K562 treated with DMSO at 1 percent for 4 hours (cell line): ENCODE results near the gene TRIM31. TPM values are rescaled to one million over a fixed set of nuclear protein-coding genes. Genes with fewer than 3 reads are reported as not detected.

ENCODE experiments used
- total RNA-seq: library from RNA; unstranded; fragments of 300-600 nt; gene quantifications from 2 replicates; pipeline ENCODE4 v1.2.3, GENCODE V29; 2022; ENCODE audit not compliant: insufficient read depth

Gene TRIM31, protein sequence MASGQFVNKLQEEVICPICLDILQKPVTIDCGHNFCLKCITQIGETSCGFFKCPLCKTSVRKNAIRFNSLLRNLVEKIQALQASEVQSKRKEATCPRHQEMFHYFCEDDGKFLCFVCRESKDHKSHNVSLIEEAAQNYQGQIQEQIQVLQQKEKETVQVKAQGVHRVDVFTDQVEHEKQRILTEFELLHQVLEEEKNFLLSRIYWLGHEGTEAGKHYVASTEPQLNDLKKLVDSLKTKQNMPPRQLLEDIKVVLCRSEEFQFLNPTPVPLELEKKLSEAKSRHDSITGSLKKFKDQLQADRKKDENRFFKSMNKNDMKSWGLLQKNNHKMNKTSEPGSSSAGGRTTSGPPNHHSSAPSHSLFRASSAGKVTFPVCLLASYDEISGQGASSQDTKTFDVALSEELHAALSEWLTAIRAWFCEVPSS
- total RNA-seq = not detected in 2 replicates

GRCh38 chr6:30113003-30113759 is at the start of gene TRIM31:
Gene TRIM31 (minus strand): TSS chr6:30113090. CDS start chr6:30112805, 285 bp downstream.

DNA sequence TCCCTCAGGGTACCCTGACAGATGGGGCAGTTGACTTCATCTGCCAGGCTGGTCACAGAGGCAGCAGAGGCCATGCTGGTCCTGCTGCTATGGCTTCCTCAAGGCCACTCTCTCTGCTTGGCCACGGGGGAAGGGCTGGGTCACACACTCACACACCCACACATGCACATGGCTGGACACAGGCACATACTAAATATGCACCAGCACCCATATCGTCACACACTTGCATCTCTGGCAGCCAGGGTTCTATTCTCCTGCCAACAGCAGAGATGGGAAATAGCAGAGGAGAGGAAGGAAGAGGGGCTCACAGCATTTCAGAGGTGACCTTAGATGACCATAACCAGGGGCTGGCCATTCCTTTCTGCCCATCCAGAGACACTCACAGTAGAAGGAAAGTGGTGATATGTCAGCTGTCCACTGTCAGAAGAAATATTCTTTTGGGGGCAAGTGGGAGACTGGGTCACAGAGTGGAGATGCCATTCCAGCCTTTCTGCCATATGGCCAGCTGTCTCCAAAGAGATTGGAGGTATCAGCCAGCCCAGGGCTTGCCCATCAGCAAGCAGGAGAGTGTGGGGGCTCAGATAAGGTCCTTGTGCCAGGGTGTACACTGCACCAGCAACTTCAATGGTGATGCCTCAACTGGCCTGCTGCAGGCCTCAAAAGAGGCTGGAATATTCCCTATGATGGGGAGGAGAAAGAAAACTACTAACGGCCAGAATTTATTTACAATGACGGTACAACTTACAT is 48.1 kb upstream of the TRIM31 start, which contains the start of gene TRIM10:
TRIM10 (minus strand) TSS at position 427 of the 747 bp plus-strand sequence; CDS start at position 74, 353 bp downstream.

DNA sequence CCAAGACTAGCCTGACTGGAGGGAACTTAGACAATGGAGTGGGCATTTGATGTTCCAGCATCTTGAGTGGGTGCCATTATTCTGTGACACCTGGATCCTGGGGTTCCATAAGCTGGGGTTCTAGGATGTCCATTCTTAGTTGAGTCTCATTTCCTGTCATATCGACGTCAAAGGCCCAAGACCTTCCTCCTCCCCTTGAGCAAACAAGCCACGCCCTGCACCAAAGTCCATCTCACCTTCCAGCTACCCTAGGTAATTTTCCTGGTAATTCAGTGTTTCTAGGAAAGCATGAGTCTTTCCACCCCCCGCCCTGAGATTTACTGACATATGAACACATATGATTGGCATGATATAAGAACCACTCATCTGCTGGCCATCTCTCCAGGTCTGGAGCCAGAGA is 22.9 kb upstream of the TRIM31 start, which contains the start of gene TRIM40:
TRIM40 (plus strand) TSS at position 384 of the 400 bp plus-strand sequence. CDS start 897 bp downstream, outside the sequence.

DNA sequence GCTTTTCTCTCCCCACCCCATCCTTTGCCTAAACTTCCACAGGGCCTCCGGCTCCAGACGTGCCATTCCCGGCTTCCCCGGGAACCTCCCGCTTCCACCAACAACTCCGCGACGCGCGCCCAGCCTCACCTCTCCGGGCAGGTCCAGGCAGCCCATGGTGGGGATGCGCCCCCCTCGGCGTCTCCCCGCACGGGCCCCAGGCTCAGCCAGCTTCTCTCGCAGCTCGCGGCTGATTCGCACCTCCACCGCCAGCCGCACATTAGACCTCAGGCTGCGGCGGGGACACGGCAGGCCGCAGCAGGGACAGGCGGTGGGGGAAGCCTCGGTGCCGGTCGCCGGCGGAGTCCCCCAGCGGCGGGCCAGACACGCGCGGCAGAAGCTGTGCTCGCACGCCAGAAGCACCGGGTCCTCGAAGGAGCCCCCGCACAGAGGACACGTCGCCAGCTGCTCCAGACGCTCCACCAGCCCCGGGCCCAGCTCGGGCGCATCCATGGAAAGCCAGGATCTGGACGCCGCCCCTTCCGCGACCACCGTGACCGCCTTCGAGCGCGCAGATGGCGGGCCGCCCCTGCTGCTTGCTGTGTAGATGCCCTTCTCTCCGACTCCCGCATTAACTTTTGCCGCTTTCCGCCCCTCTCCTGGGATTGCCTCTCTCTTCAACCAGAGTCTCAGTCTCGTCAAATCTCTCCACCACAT is 37.6 kb downstream of the TRIM31 start, which contains the start of gene RNF39:
RNF39 (minus strand) TSS at position 676 of the 696 bp plus-strand sequence; CDS start at position 492, 184 bp downstream.

GRCh38 chr6:30066577-30067459 is 46.1 kb downstream of the TRIM31 start, which contains the start of gene PPP1R11:
Gene PPP1R11 (plus strand): TSS chr6:30067198. CDS start chr6:30067411, 213 bp downstream.

DNA sequence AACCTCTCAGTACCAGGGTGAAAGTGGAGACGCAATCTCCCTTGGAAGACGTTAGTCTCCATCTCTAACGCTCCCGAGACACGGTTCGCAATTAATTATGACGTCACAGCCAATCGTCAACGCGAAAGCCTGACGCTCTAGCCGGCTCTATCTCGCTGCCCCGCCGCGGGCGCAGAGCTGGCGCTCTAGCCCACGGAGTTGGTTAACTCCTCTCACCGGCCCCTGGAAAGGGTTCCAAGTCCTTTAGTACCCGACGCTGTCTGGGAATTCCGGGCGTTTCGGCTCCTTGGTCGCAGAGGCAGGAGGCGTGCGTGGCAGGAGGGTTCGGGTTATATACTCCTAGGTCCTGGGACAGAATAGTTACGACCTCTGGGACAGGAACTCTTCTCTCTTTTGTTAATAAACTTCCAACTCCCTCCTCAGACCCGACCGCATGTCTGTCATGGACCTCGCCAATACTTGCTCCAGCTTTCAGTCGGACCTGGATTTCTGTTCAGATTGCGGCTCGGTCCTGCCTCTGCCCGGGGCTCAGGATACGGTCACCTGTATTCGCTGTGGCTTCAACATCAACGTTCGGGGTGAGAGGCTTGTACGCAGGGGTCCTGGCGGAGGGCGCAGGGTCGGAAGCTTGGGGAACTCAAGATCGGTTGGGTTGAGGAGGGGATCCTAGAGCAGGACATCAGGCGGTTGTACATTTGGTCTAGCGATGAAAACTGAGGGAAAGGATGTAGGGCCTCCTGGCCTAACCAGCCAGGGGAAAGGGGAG is 51.6 kb downstream of the TRIM31 start, which contains the start of gene POLR1H:
POLR1H (plus strand) TSS at position 174 of the 766 bp plus-strand sequence; CDS start at position 434, 260 bp downstream.

Other genes with a start within 250 kb of the TRIM31 start
- not detected in 2 replicates for gene HLA-A, start 170.6 kb downstream of the TRIM31 start, total RNA-seq
- 73.6 and 77.7 TPM in 2 replicates for gene POLR1H, start 51.8 kb downstream of the TRIM31 start, total RNA-seq
- 32.6 and 37.5 TPM in 2 replicates for gene PPP1R11, start 45.9 kb downstream of the TRIM31 start, total RNA-seq
- gene RNF39, start 37.3 kb downstream of the TRIM31 start, total RNA-seq = 2.3 and 3.7 TPM in 2 replicates
- gene TRIM40, start 23.1 kb upstream of the TRIM31 start, total RNA-seq = not detected in 2 replicates
- gene TRIM10, start 48.1 kb upstream of the TRIM31 start, total RNA-seq = not detected in 2 replicates
- not detected in 2 replicates for gene TRIM15, start 50.5 kb upstream of the TRIM31 start, total RNA-seq
- 6.4 and 8.7 TPM in 2 replicates for gene TRIM26, start 100.3 kb upstream of the TRIM31 start, total RNA-seq
- 6.6 and 13.8 TPM in 2 replicates for gene TRIM39, start 213.8 kb upstream of the TRIM31 start, total RNA-seq
- 194 and 243 TPM in 2 replicates for gene RPP21, start 232.1 kb upstream of the TRIM31 start, total RNA-seq